Suprapubic skin (tissue), 4 donors: ENCODE data around the gene SHKBP1. TPM values are rescaled to one million over a fixed set of nuclear protein-coding genes. Genes with fewer than 3 reads are reported as not detected.

Experiments
- DNase-seq, 2 donors: peaks; one replicate each; pipeline ENCODE4 v3.0.0-alpha.2; 2019; ENCODE audit warnings: low spot score in 2 of 2
- H3K27ac ChIP-seq: fragments of 200-600 bp; sonication (generic); one replicate; pipeline ENCODE4 v1.5.1; 2019
- H3K27me3 ChIP-seq: fragments of 200-600 bp; sonication (generic); one replicate; pipeline ENCODE4 v1.5.1; 2019
- H3K36me3 ChIP-seq: fragments of 200-600 bp; sonication (generic); one replicate; pipeline ENCODE4 v1.5.1; 2019
- H3K4me1 ChIP-seq: fragments of 200-600 bp; sonication (generic); one replicate; pipeline ENCODE4 v1.5.1; 2019
- H3K4me3 ChIP-seq: fragments of 200-600 bp; sonication (generic); one replicate; pipeline ENCODE4 v1.5.1; 2019; ENCODE audit warnings: mild to moderate bottlenecking
- H3K9me3 ChIP-seq: fragments of 200-600 bp; sonication (generic); one replicate; pipeline ENCODE4 v1.5.1; 2019
- EP300 ChIP-seq: sonication (generic); formaldehyde crosslinking; IDR thresholded peaks from one replicate; pipeline ENCODE4 v1.6.1; 2017; ENCODE audit warnings: antibody characterized with exemption
- POLR2A ChIP-seq, 2 donors: fragments of 450-650 bp; IDR thresholded peaks; one replicate each; pipeline ENCODE4 v1.6.1; 2017; ENCODE audit warnings: antibody characterized with exemption in 2 of 2, mild to moderate bottlenecking in 2 of 2, moderate library complexity in 2 of 2
- POLR2AphosphoS5 ChIP-seq, 3 donors: sonication (generic); formaldehyde crosslinking; IDR thresholded peaks; one replicate each; pipeline ENCODE4 v1.6.1; 2017; ENCODE audit warnings: antibody characterized with exemption in 3 of 3
- WGBS: methylation state at CpG from one replicate; pipeline ENCODE4 v1.1.5; 2018; 5-methylcytosine and 5-hydroxymethylcytosine counted together
- total RNA-seq, 4 donors: library from RNA; depleted of rRNA; stranded (reverse); fragments of >200 nt; gene quantifications; one replicate each; pipeline ENCODE4 v1.1.0, GENCODE V29; 2016
- TF ChIP-seq, protein P1 (sequence below), 2 donors: fragments of 200-600 bp in 1 of 2; fragments of 450-650 bp in 1 of 2; sonication (generic) in 1 of 2; IDR thresholded peaks; one replicate each; pipeline ENCODE4 v1.5.1; 2016 to 2019; ENCODE audit warnings: antibody characterized with exemption in 2 of 2, mild to moderate bottlenecking in 1 of 2, moderate library complexity in 1 of 2

The SHKBP1 gene
- total RNA-seq, 4 donors from 2014 or later = 42.2 to 58.3 (median 51.1) TPM

- no peaks in the 10 kb centered on the region for H3K4me1 ChIP-seq
- H3K27me3 ChIP-seq = no peaks in the 10 kb centered on the region
- H3K27ac ChIP-seq = no peak overlapping the region
- H3K4me3 ChIP-seq = no peak overlapping the region
- no peaks in the 10 kb centered on the region for H3K9me3 ChIP-seq
- WGBS = 97% methylated on average over 12 of the region's 14 CpGs
- H3K36me3 ChIP-seq = peaks cover 45% of the 10 kb centered on the region
- DNase-seq = no peak
- TF ChIP-seq POLR2A (IDR thresholded peaks at IDR 0.05) (no peak), EP300 (no peak), POLR2AphosphoS5 (IDR thresholded peaks at IDR 0.05) (no peak)
- TF ChIP-seq, protein P1, sequence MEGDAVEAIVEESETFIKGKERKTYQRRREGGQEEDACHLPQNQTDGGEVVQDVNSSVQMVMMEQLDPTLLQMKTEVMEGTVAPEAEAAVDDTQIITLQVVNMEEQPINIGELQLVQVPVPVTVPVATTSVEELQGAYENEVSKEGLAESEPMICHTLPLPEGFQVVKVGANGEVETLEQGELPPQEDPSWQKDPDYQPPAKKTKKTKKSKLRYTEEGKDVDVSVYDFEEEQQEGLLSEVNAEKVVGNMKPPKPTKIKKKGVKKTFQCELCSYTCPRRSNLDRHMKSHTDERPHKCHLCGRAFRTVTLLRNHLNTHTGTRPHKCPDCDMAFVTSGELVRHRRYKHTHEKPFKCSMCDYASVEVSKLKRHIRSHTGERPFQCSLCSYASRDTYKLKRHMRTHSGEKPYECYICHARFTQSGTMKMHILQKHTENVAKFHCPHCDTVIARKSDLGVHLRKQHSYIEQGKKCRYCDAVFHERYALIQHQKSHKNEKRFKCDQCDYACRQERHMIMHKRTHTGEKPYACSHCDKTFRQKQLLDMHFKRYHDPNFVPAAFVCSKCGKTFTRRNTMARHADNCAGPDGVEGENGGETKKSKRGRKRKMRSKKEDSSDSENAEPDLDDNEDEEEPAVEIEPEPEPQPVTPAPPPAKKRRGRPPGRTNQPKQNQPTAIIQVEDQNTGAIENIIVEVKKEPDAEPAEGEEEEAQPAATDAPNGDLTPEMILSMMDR (IDR thresholded peaks at IDR 0.05) = no peak
Measured at GRCh38 chr19:40586611-40587010, 9.9 kb downstream of the SHKBP1 start.

DNA sequence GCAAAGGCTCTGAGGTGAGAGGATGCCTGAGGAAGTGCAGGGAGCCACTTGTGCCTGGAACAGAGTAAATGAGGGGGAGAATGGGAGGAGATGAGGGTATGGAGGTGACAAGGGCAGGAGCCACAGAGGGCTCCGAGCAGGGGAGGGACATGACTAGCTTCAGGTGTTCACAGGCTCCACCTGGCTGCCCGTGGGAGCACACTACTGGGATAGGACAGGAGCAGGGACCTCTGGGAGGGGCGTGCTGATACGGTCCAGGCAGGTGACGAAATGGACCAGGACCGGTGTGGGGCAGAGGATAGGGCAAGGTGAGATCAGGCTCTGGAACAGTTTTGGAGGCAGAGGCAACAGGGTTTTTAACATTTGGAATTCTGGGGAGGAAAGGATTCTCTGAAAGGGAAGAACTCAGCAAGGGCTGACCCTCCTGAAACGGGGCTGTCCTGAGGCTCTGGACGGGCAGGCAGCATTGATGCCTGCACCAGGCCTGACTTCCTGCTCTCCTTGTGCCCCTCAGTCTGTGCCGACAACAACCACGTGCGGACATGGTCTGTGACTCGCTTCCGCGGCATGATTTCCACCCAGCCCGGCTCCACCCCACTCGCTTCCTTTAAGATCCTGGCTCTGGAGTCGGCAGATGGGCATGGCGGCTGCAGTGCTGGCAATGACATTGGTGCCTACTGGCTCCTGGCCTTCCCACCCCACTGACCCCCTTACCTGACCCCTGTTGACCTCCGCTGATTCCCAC, 11.6 kb downstream of the SHKBP1 start:
- Histone ChIP-seq H3K9me3 (no peaks in the 10 kb centered on the region), H3K4me1 (no peaks in the 10 kb centered on the region), H3K27me3 (no peaks in the 10 kb centered on the region), H3K4me3 (no peak overlapping the region), H3K27ac (no peak overlapping the region), H3K36me3 (peaks cover 31% of the 10 kb centered on the region)
- 85% methylated on average over 16 of the region's 19 CpGs for WGBS
- DNase-seq = no peak
- TF ChIP-seq POLR2AphosphoS5 (IDR thresholded peaks at IDR 0.05) (no peak), POLR2A (IDR thresholded peaks at IDR 0.05) (no peak), EP300 (no peak)
- TF ChIP-seq, protein P1 (IDR thresholded peaks at IDR 0.05) = no peak

GRCh38 chr19:40588926-40589569, 12.4 kb downstream of the SHKBP1 start:
- H3K27ac ChIP-seq = no peak overlapping the region
- no peaks in the 10 kb centered on the region for H3K9me3 ChIP-seq
- peaks cover 24% of the 10 kb centered on the region for H3K36me3 ChIP-seq
- H3K4me1 ChIP-seq = no peaks in the 10 kb centered on the region
- H3K27me3 ChIP-seq = no peaks in the 10 kb centered on the region
- DNase-seq = no peak
- H3K4me3 ChIP-seq = no peak overlapping the region
- no peak for TF ChIP-seq POLR2AphosphoS5 (IDR thresholded peaks at IDR 0.05)
- no peak for TF ChIP-seq POLR2A (IDR thresholded peaks at IDR 0.05)
- TF ChIP-seq, protein P1 (IDR thresholded peaks at IDR 0.05) = no peak
- no peak for TF ChIP-seq EP300
- 66% methylated on average over 3 of the region's 9 CpGs for WGBS

GRCh38 chr19:40589591-40590429, 13.1 kb downstream of the SHKBP1 start:
- Histone ChIP-seq H3K36me3 (peaks cover 17% of the 10 kb centered on the region), H3K27me3 (no peaks in the 10 kb centered on the region), H3K9me3 (no peaks in the 10 kb centered on the region), H3K4me3 (no peak overlapping the region), H3K4me1 (peaks cover 2% of the 10 kb centered on the region), H3K27ac (no peak overlapping the region)
- 87% methylated on average over 26 of the region's 26 CpGs for WGBS
- TF ChIP-seq POLR2A (IDR thresholded peaks at IDR 0.05) = no peak
- no peak for TF ChIP-seq POLR2AphosphoS5 (IDR thresholded peaks at IDR 0.05)
- TF ChIP-seq EP300 = no peak
- TF ChIP-seq, protein P1 (IDR thresholded peaks at IDR 0.05) = no peak
- DNase-seq = no peak
